Stimulated activated CD8-positive, alpha-beta memory T cell treated with anti-CD3 and anti-CD28 coated beads, Interleukin-7, amount 100 ng/mL, for 1 hour (primary cell): ENCODE data around the gene PPAT.

Experiments
- DNase-seq, 2 donors: peaks; one replicate each; pipeline ENCODE4 v3.0.0-alpha.2; 2020; ENCODE audit warnings: low read depth in 2 of 2

PPAT gene

GRCh38 chr4:56434599-56435139 lies 746 bp downstream of the PPAT start:
- DNase-seq = no peak

GRCh38 chr4:56433280-56433679 lies 2.1 kb downstream of the PPAT start:
- no peak for DNase-seq

GRCh38 chr4:56430203-56430602 lies 5.2 kb downstream of the PPAT start:
- DNase-seq = no peak

GRCh38 chr4:56427179-56427578 lies 8.2 kb downstream of the PPAT start:
- DNase-seq = no peak

GRCh38 chr4:56426273-56426672 lies 9.1 kb downstream of the PPAT start:
- DNase-seq = no peak

- no peak for DNase-seq
These were observed 9.9 kb downstream of the PPAT start for GRCh38 chr4:56425518-56425917.

GRCh38 chr4:56424697-56425514 lies 10.5 kb downstream of the PPAT start:
- DNase-seq = no peak

GRCh38 chr4:56424176-56424575 lies 11.2 kb downstream of the PPAT start:
- DNase-seq = no peak

GRCh38 chr4:56417396-56417795 lies 18.0 kb downstream of the PPAT start:
- DNase-seq = no peak

GRCh38 chr4:56416349-56416748 lies 19.1 kb downstream of the PPAT start:
- no peak for DNase-seq

- DNase-seq = no peak
These were observed 21.2 kb downstream of the PPAT start for GRCh38 chr4:56414135-56414670.

GRCh38 chr4:56410247-56411062 lies 25.0 kb downstream of the PPAT start:
- DNase-seq = no peak

GRCh38 chr4:56409511-56410090 lies 25.8 kb downstream of the PPAT start:
- DNase-seq = no peak

GRCh38 chr4:56408978-56409377 lies 26.4 kb downstream of the PPAT start:
- no peak for DNase-seq

- no peak for DNase-seq
These were observed 29.3 kb downstream of the PPAT start for GRCh38 chr4:56406151-56406550.

- DNase-seq = no peak
These were observed 30.4 kb downstream of the PPAT start for GRCh38 chr4:56405016-56405415.

GRCh38 chr4:56400560-56400959 lies 34.9 kb downstream of the PPAT start:
- no peak for DNase-seq

- DNase-seq = no peak
These were observed 44.1 kb downstream of the PPAT start for GRCh38 chr4:56391270-56391669.

GRCh38 chr4:56389558-56389957 lies 45.9 kb downstream of the PPAT start:
- no peak for DNase-seq

- DNase-seq = no peak
These were observed 47.1 kb downstream of the PPAT start for GRCh38 chr4:56388306-56388705.

GRCh38 chr4:56387023-56388001 lies 48.1 kb downstream of the PPAT start, which contains the start of gene AASDH:
AASDH (minus strand) TSS chr4:56387491; CDS start chr4:56384299, 3,192 bp downstream.
- DNase-seq = peak; percentile 93 to 96
